HG02588 (cell line): Measurements from ENCODE around the gene GLCCI1.
"Not testable (repeated sequence)": the region's sequence is repeated elsewhere in the genome, so short reads cannot be mapped to it uniquely, and the experiment has no call there.

Source experiments
- ATAC-seq: cut with Tn5 transposase; IDR thresholded peaks from one replicate; pipeline ENCODE4 v1.9.1; 2021; ENCODE audit warnings: mild to moderate bottlenecking, moderate library complexity; ENCODE audit not compliant: unreplicated experiment

GLCCI1 gene

GRCh38 chr7:7988706-7989105 lies 20.1 kb downstream of the GLCCI1 start:
- ATAC-seq: no peak

- no peak for ATAC-seq
Observed at GRCh38 chr7:7989133-7989532, 20.5 kb downstream of the GLCCI1 start.

- ATAC-seq: no peak
Observed at GRCh38 chr7:7989616-7990440, 21.2 kb downstream of the GLCCI1 start.

- no peak for ATAC-seq
Observed at GRCh38 chr7:7990441-7990761, 21.8 kb downstream of the GLCCI1 start.

GRCh38 chr7:7992506-7992905 lies 23.9 kb downstream of the GLCCI1 start:
- no peak for ATAC-seq

GRCh38 chr7:7995348-7995747 lies 26.8 kb downstream of the GLCCI1 start:
- ATAC-seq: not testable (repeated sequence)

- no peak for ATAC-seq
Observed at GRCh38 chr7:7996568-7996967, 28.0 kb downstream of the GLCCI1 start.

- ATAC-seq: no peak
Observed at GRCh38 chr7:8000315-8000941, 31.8 kb downstream of the GLCCI1 start.

GRCh38 chr7:8003077-8003476 lies 34.5 kb downstream of the GLCCI1 start:
- no peak for ATAC-seq

- no peak for ATAC-seq
Observed at GRCh38 chr7:8005279-8005678, 36.7 kb downstream of the GLCCI1 start.

GRCh38 chr7:8014399-8014798 lies 45.8 kb downstream of the GLCCI1 start:
- no peak for ATAC-seq

GRCh38 chr7:8015100-8015745 lies 46.6 kb downstream of the GLCCI1 start:
- no peak for ATAC-seq

- no peak for ATAC-seq
Observed at GRCh38 chr7:8015746-8016120, 47.1 kb downstream of the GLCCI1 start.

GRCh38 chr7:8017423-8017822 lies 48.8 kb downstream of the GLCCI1 start:
- no peak for ATAC-seq

GRCh38 chr7:8018961-8019360 lies 50.4 kb downstream of the GLCCI1 start:
- ATAC-seq: no peak

GRCh38 chr7:8022628-8023027 lies 54.0 kb downstream of the GLCCI1 start:
- no peak for ATAC-seq

- ATAC-seq: no peak
Observed at GRCh38 chr7:8035192-8035591, 66.6 kb downstream of the GLCCI1 start.

GRCh38 chr7:8035647-8036518 lies 67.3 kb downstream of the GLCCI1 start:
- peak; percentile 60 for ATAC-seq

- ATAC-seq: no peak
Observed at GRCh38 chr7:8037151-8037550, 68.6 kb downstream of the GLCCI1 start.

GRCh38 chr7:8040768-8041369 lies 72.3 kb downstream of the GLCCI1 start:
- ATAC-seq: no peak
